Measurements from ENCODE around the gene SURF6. TPM values are rescaled to one million over a fixed set of nuclear protein-coding genes. Genes with fewer than 3 reads are reported as not detected.
A peak's percentile ranks its signal among the peaks of the same experiment; 100 is the strongest.

The SURF6 gene
- total RNA-seq, result 5.3 TPM

- H3K9me3 ChIP-seq, result no peaks in the 10 kb centered on the region
- peak; percentile 46 to 93 for DNase-seq (ENCODE audit: low spot score in 2 of 2)
- H3K27ac ChIP-seq, result peak within 1 kb of the TSS; percentile 50 to 57
Observed at GRCh38 chr9:133335924-133336811, at the start of gene SURF6. Gene SURF6 (minus strand): TSS chr9:133336188. CDS start chr9:133336132, 56 bp downstream.

GRCh38 chr9:133385452-133385851 is 49.5 kb upstream of the SURF6 start:
- H3K27me3 ChIP-seq, result no peaks in the 10 kb centered on the region
- intact Hi-C loops (cut with DNase I), result no loop called here
- TF ChIP-seq CTCF (IDR thresholded peaks at IDR 0.05), result no peak
- H3K4me3 ChIP-seq, result no peak overlapping the region
- no peak overlapping the region for H3K27ac ChIP-seq
- no peaks in the 10 kb centered on the region for H3K4me1 ChIP-seq
- no peak for DNase-seq (ENCODE audit: low spot score in 2 of 2)
- no peaks in the 10 kb centered on the region for H3K9me3 ChIP-seq
- H3K36me3 ChIP-seq, result no peaks in the 10 kb centered on the region

More at GRCh38 chr9:133335924-133336811, at the start of gene SURF6:
- no peak for TF ChIP-seq CTCF (IDR thresholded peaks at IDR 0.05)
- H3K36me3 ChIP-seq, result peaks cover 38 to 56% of the 10 kb centered on the region in 2 donors
- peaks cover 11 to 19% of the 10 kb centered on the region in 2 donors for H3K4me1 ChIP-seq
- H3K4me3 ChIP-seq, result peak within 1 kb of the TSS; percentile 80 to 91
- no peaks in the 10 kb centered on the region for H3K27me3 ChIP-seq
- intact Hi-C loops (cut with DNase I), result loop anchor here (1.0 to 5.0 kb wide), 5 partner anchors 12 to 689 kb away; partner anchors contain the start of genes BRD3OS, GTF3C5, MED22 and RPL7A

GRCh38 chr9:133384736-133385321 is 48.8 kb upstream of the SURF6 start:
- intact Hi-C loops (cut with DNase I), result no loop called here
- Histone ChIP-seq H3K9me3 (no peaks in the 10 kb centered on the region), H3K4me3 (no peak overlapping the region), H3K36me3 (no peaks in the 10 kb centered on the region), H3K27me3 (no peaks in the 10 kb centered on the region), H3K27ac (no peak overlapping the region), H3K4me1 (no peaks in the 10 kb centered on the region)
- DNase-seq (ENCODE audit: low spot score in 2 of 2), result no peak
- TF ChIP-seq CTCF (IDR thresholded peaks at IDR 0.05), result no peak

- Histone ChIP-seq H3K4me1 (no peaks in the 10 kb centered on the region), H3K4me3 (no peak overlapping the region), H3K36me3 (no peaks in the 10 kb centered on the region), H3K27ac (no peak overlapping the region), H3K9me3 (no peaks in the 10 kb centered on the region), H3K27me3 (no peaks in the 10 kb centered on the region)
- no peak for DNase-seq (ENCODE audit: low spot score in 2 of 2)
- intact Hi-C loops (cut with DNase I), result no loop called here
- no peak for TF ChIP-seq CTCF (IDR thresholded peaks at IDR 0.05)
Observed at GRCh38 chr9:133383438-133383837, 47.5 kb upstream of the SURF6 start.

- intact Hi-C loops (cut with DNase I), result no loop called here
- Histone ChIP-seq H3K9me3 (no peaks in the 10 kb centered on the region), H3K4me1 (no peaks in the 10 kb centered on the region), H3K27ac (no peak overlapping the region), H3K4me3 (no peak overlapping the region), H3K27me3 (no peaks in the 10 kb centered on the region), H3K36me3 (no peaks in the 10 kb centered on the region)
- no peak for TF ChIP-seq CTCF (IDR thresholded peaks at IDR 0.05)
- DNase-seq (ENCODE audit: low spot score in 2 of 2), result no peak
Observed at GRCh38 chr9:133382507-133383141, 46.6 kb upstream of the SURF6 start.
